GM23248 (cell line): ENCODE results near the gene QPRT.

Experiments used
- EZH2 ChIP-seq: fragments of 200-600 bp; sonication (generic); IDR thresholded peaks from 2 replicates; pipeline ENCODE4 v1.6.1; 2018; ENCODE audit warnings: antibody characterized with exemption, mild to moderate bottlenecking; ENCODE audit not compliant: insufficient read depth, poor library complexity, severe bottlenecking
- EZH2phosphoT487 ChIP-seq: fragments of 200-600 bp; sonication (generic); IDR thresholded peaks from 2 replicates; pipeline ENCODE4 v1.6.1; 2018; ENCODE audit warnings: antibody characterized with exemption, moderate library complexity, mild to moderate bottlenecking, low read depth; ENCODE audit not compliant: insufficient read depth

- TF ChIP-seq EZH2phosphoT487 (no peak), EZH2 (no peak)
Measured at GRCh38 chr16:29643596-29643995, 35.4 kb upstream of the QPRT start.
